Ectodermal cell (in vitro differentiated cells): ENCODE measurements around the gene VWA3B.

Source experiments
- H3K27ac ChIP-seq: 2 replicates; pipeline ENCODE4 v1.7.0; 2013; ENCODE audit warnings: mild to moderate bottlenecking, low read depth, low read length; ENCODE audit not compliant: insufficient read depth, poor library complexity, severe bottlenecking
- H3K27me3 ChIP-seq: 2 replicates; pipeline ENCODE4 v1.7.0; 2013; ENCODE audit warnings: mild to moderate bottlenecking, low read length; ENCODE audit not compliant: insufficient read depth, control insufficient read depth, poor library complexity, severe bottlenecking
- H3K36me3 ChIP-seq: one replicate; pipeline ENCODE4 v1.7.0; 2013; ENCODE audit warnings: low read length; ENCODE audit not compliant: control insufficient read depth, insufficient read depth
- H3K4me1 ChIP-seq: one replicate; pipeline ENCODE4 v1.7.0; 2013; ENCODE audit warnings: low read length; ENCODE audit not compliant: control insufficient read depth, insufficient read depth
- H3K4me3 ChIP-seq: 2 replicates; pipeline ENCODE4 v1.7.0; 2013; ENCODE audit warnings: low read depth, low read length, control low read depth; ENCODE audit not compliant: insufficient read depth
- H3K9me3 ChIP-seq: 2 replicates; pipeline ENCODE4 v1.7.0; 2013; ENCODE audit warnings: mild to moderate bottlenecking, low read length, moderate library complexity; ENCODE audit not compliant: control insufficient read depth
- WGBS, 2 experiments: methylation state at CpG; one replicate each; pipeline ENCODE4 v1.1.7; 2013; ENCODE audit warnings: missing lambda C conversion rate in 2 of 2; 5-methylcytosine and 5-hydroxymethylcytosine counted together

Gene VWA3B

GRCh38 chr2:98234776-98235175 is 147.8 kb downstream of the VWA3B start:
- 89 to 97% methylated on average over 2 of the region's 2 CpGs for WGBS, 2 experiments
- H3K4me1 ChIP-seq: no peaks in the 10 kb centered on the region
- no peaks in the 10 kb centered on the region for H3K9me3 ChIP-seq
- H3K4me3 ChIP-seq: no peak overlapping the region
- no peaks in the 10 kb centered on the region for H3K27me3 ChIP-seq
- no peaks in the 10 kb centered on the region for H3K36me3 ChIP-seq
- H3K27ac ChIP-seq: no peak overlapping the region

- Histone ChIP-seq H3K4me3 (no peak overlapping the region), H3K9me3 (no peaks in the 10 kb centered on the region), H3K27ac (no peak overlapping the region), H3K36me3 (no peaks in the 10 kb centered on the region), H3K4me1 (no peaks in the 10 kb centered on the region), H3K27me3 (no peaks in the 10 kb centered on the region)
- WGBS, 2 experiments: 94% methylated on average over 11 of the region's 11 CpGs
These were observed 150.0 kb downstream of the VWA3B start for GRCh38 chr2:98236935-98237334.

- H3K27ac ChIP-seq: no peak overlapping the region
- H3K27me3 ChIP-seq: no peaks in the 10 kb centered on the region
- H3K4me1 ChIP-seq: no peaks in the 10 kb centered on the region
- H3K4me3 ChIP-seq: no peak overlapping the region
- 87 to 91% methylated on average over 3 of the region's 3 CpGs for WGBS, 2 experiments
- H3K9me3 ChIP-seq: no peaks in the 10 kb centered on the region
- no peaks in the 10 kb centered on the region for H3K36me3 ChIP-seq
These were observed 153.9 kb downstream of the VWA3B start for GRCh38 chr2:98240786-98241398.

GRCh38 chr2:98241592-98241991 is 154.6 kb downstream of the VWA3B start:
- H3K36me3 ChIP-seq: no peaks in the 10 kb centered on the region
- no peaks in the 10 kb centered on the region for H3K27me3 ChIP-seq
- 83 to 93% methylated on average over 2 of the region's 2 CpGs for WGBS, 2 experiments
- no peaks in the 10 kb centered on the region for H3K9me3 ChIP-seq
- no peaks in the 10 kb centered on the region for H3K4me1 ChIP-seq
- H3K27ac ChIP-seq: no peak overlapping the region
- no peak overlapping the region for H3K4me3 ChIP-seq

- H3K27me3 ChIP-seq: no peaks in the 10 kb centered on the region
- no peaks in the 10 kb centered on the region for H3K4me1 ChIP-seq
- H3K4me3 ChIP-seq: no peak overlapping the region
- no peaks in the 10 kb centered on the region for H3K9me3 ChIP-seq
- no peaks in the 10 kb centered on the region for H3K36me3 ChIP-seq
- WGBS, 2 experiments: 78 to 83% methylated on average over 5 of the region's 5 CpGs
- H3K27ac ChIP-seq: no peak overlapping the region
These were observed 155.0 kb downstream of the VWA3B start for GRCh38 chr2:98242003-98242402.

- 87 to 97% methylated on average over 3 of the region's 4 CpGs for WGBS, 2 experiments
- Histone ChIP-seq H3K27me3 (no peaks in the 10 kb centered on the region), H3K4me3 (no peak overlapping the region), H3K9me3 (no peaks in the 10 kb centered on the region), H3K4me1 (no peaks in the 10 kb centered on the region), H3K36me3 (no peaks in the 10 kb centered on the region), H3K27ac (no peak overlapping the region)
These were observed 158.5 kb downstream of the VWA3B start for GRCh38 chr2:98245491-98245890.

GRCh38 chr2:98247383-98247782 is 160.4 kb downstream of the VWA3B start:
- no peaks in the 10 kb centered on the region for H3K4me1 ChIP-seq
- H3K9me3 ChIP-seq: no peaks in the 10 kb centered on the region
- H3K4me3 ChIP-seq: no peak overlapping the region
- no peak overlapping the region for H3K27ac ChIP-seq
- H3K27me3 ChIP-seq: no peaks in the 10 kb centered on the region
- no peaks in the 10 kb centered on the region for H3K36me3 ChIP-seq

- H3K4me1 ChIP-seq: no peaks in the 10 kb centered on the region
- no peak overlapping the region for H3K4me3 ChIP-seq
- no peak overlapping the region for H3K27ac ChIP-seq
- no peaks in the 10 kb centered on the region for H3K36me3 ChIP-seq
- no peaks in the 10 kb centered on the region for H3K27me3 ChIP-seq
- 92 to 94% methylated on average over 13 to 14 of the region's 14 CpGs for WGBS, 2 experiments
- H3K9me3 ChIP-seq: no peaks in the 10 kb centered on the region
These were observed 165.2 kb downstream of the VWA3B start for GRCh38 chr2:98252038-98252773.

GRCh38 chr2:98253461-98254070 is 166.6 kb downstream of the VWA3B start:
- H3K4me1 ChIP-seq: no peaks in the 10 kb centered on the region

GRCh38 chr2:98254504-98255059 is 167.6 kb downstream of the VWA3B start:
- Histone ChIP-seq H3K36me3 (no peaks in the 10 kb centered on the region), H3K4me1 (no peaks in the 10 kb centered on the region), H3K27ac (no peak overlapping the region), H3K9me3 (no peaks in the 10 kb centered on the region), H3K4me3 (no peak overlapping the region), H3K27me3 (no peaks in the 10 kb centered on the region)
- WGBS, 2 experiments: 95 to 96% methylated on average over 9 of the region's 9 CpGs

More at GRCh38 chr2:98253461-98254070, 166.6 kb downstream of the VWA3B start:
- Histone ChIP-seq H3K27me3 (no peaks in the 10 kb centered on the region), H3K9me3 (no peaks in the 10 kb centered on the region), H3K4me3 (no peak overlapping the region), H3K36me3 (no peaks in the 10 kb centered on the region), H3K27ac (no peak overlapping the region)
- 94 to 97% methylated on average over 5 of the region's 5 CpGs for WGBS, 2 experiments
